ENCODE results near the gene CBX4. TPM values are rescaled to one million over a fixed set of nuclear protein-coding genes. Genes with fewer than 3 reads are reported as not detected.

CBX4 gene
- total and polyA plus RNA-seq, 10 of the 15 experiments (the other 5 are each of a cell fraction or from before 2014, with no cell fraction given), result 0.69 to 24.6 (median 4.2) TPM

DNA sequence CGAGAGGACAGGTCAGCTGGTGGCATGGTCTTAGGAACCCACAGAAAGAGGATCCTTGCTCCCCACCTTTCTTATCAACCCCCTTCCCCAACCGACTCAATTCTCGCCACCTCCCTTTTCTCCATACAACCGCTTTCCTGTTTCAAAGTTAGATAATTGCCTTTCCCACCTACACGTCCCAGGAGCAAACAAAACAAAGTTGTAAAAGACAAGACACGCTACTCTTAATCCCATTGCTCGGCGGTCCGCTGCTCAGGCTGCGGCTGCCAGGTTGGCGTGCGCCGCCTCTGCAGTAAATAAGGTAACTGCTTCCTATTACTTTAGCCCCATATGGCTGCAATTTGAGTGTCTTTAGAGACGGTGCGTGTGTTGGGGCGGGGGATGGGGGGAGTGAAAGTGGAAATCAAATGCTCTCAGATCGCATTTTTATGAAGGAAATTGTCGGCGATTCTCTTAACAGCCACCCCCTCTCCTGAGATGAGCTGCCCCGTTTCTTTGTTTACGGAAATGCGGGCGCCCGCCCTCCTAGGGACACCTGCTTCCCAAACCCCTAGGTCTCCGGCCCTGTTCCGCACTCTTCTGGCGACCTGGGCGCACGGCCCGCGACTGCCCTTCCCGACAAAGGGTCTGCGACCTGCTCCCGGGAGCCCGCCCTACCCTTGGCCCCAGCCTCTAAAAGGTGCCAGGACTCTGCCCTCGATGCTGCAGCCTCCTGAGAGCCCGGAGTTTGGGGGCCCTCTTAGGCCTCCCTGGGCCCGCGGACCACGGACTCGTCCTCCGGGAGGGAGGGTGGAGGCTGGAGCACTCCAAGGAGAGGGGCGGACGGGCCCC lies 38.7 kb downstream of the CBX4 start (continued):
- TF ChIP-seq, protein P1, sequence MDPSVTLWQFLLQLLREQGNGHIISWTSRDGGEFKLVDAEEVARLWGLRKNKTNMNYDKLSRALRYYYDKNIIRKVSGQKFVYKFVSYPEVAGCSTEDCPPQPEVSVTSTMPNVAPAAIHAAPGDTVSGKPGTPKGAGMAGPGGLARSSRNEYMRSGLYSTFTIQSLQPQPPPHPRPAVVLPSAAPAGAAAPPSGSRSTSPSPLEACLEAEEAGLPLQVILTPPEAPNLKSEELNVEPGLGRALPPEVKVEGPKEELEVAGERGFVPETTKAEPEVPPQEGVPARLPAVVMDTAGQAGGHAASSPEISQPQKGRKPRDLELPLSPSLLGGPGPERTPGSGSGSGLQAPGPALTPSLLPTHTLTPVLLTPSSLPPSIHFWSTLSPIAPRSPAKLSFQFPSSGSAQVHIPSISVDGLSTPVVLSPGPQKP (IDR thresholded peaks at IDR 0.05; ENCODE audit: low read depth, low read length), result 0 out of 2 replicates have a peak, but pooled peaks have one; percentile 41

DNA sequence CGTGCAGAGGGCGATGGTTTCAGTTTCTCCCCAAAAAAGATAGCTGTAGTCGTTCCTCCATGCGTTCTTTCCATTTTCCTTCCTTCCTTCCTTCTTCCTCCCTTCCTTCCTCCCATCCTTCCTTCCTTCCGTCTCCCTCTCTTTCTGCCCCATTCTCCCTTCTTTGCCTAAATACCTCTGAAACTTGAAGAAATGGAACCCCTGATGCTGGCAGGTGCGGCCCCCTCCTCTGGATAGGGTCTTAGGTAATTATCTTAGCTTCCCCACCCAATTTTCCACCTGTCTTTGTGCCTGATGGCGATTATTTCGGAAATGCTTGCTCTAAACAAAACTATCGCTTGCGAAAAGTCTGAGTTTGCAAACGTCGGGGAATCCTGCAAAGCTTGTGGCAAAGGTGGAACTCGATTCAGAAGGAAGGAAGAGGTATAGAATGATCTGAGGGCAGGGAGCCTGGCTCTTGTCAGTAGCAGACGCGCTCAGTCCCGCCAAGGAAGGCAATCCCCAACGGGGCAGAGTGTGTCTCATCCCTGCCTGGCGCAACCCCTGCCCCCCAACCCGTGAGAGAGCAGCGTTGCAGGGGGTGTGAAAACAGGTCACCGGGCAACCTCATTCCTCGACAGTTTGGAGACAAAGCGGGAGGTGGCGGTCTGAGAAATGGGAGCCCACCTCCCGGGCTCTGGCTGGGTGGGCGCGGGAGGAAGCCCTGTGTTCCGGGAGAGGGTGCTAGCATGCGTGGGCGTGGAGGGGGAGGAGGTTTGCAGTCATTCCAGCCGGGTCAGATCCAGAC lies 39.5 kb downstream of the CBX4 start:
- in situ Hi-C loops (cut with MboI), result no loop called here
- CTCF ChIA-PET, result interaction anchor here (1.2 to 1.6 kb wide), 2 partner anchors 9 to 12 kb away, joined by 3 to 4 read pairs; no protein-coding TSS in a partner anchor
- 3% methylated on average over 30 of the region's 31 CpGs for WGBS (ENCODE audit: insufficient coverage, insufficient replicate concordance, low lambda C conversion rate, missing lambda C conversion rate)

More for the DNA sequence above, 39.5 kb downstream of the CBX4 start:
- ATAC-seq (no peak), FAIRE-seq (no peak), DNase-seq (ENCODE audit: low read depth, low spot score) (no peak)
- Histone ChIP-seq H4K20me1 (ENCODE audit: control insufficient read depth, insufficient read depth) (no peaks in the 10 kb centered on the region), H3K36me3 (ENCODE audit: control insufficient read depth in 2 of 2, insufficient read depth in 2 of 2, low read length in 1 of 2) (peaks cover under 1 to 2% of the 10 kb centered on the region in 2 experiments; a peak in 2 of 4 replicates), H3K4me3 (no peak overlapping the region), H3K27me3 (replicated peaks in 1 of 2; ENCODE audit: control insufficient read depth in 2 of 2, insufficient read depth in 2 of 2, low read length in 1 of 2) (peaks cover 18 to 46% of the 10 kb centered on the region in 2 experiments), H3K27ac (ENCODE audit: control insufficient read depth, insufficient read depth) (no peak overlapping the region), H3K9ac (ENCODE audit: control insufficient read depth, insufficient read depth, low read length) (no peak overlapping the region), H3K79me2 (ENCODE audit: control insufficient read depth, insufficient read depth, low read length) (no peaks in the 10 kb centered on the region), H2AFZ (ENCODE audit: control insufficient read depth, low read depth, low read length) (no peak overlapping the region), H3K9me3 (replicated peaks; ENCODE audit: control insufficient read depth, insufficient read depth, low read length) (no peaks in the 10 kb centered on the region; the same call in 2 of the 3 replicates), H3K4me1 (ENCODE audit: control insufficient read depth, insufficient read depth, low read length) (peaks cover 43% of the 10 kb centered on the region), H3K4me2 (ENCODE audit: control insufficient read depth, insufficient read depth) (peak overlapping the region; percentile 69)
- BruUV-seq (replicated peaks), result no TSS peak
- POLR2A ChIA-PET, result interaction anchor here (1.2 kb wide), 1 partner anchor 28 kb away, joined by 3 read pairs; no protein-coding TSS in a partner anchor
- intact Hi-C loops (cut with micrococcal nuclease; ENCODE audit: unreplicated experiment), result loop anchor here (5.0 kb wide), 1 partner anchor 38 kb away; the partner anchor contains the start of gene CBX4
- RAD21 ChIA-PET (ENCODE audit: unreplicated experiment), result no interaction called here
- TF ChIP-seq SMARCA5 (IDR thresholded peaks at IDR 0.05) (no peak), EGR1 (IDR thresholded peaks at IDR 0.05; ENCODE audit: borderline replicate concordance in 1 of 2, low read depth in 2 of 2, low read length in 2 of 2) (peak in 1 of 2 experiments; percentile 72; a peak in 2 of 3 replicates), SUZ12 (IDR thresholded peaks at IDR 0.05; ENCODE audit: unreplicated experiment) (peak; percentile 59), EZH2 (IDR thresholded peaks at IDR 0.05; ENCODE audit: borderline replicate concordance, control insufficient read depth, low read depth, low read length) (peak; percentile 98; the same call in 1 of the 2 replicates), HDGF (IDR thresholded peaks at IDR 0.05) (no peak)
- SMC1A ChIA-PET (ENCODE audit: uncharacterized antibody, unreplicated experiment), result interaction anchor here (2.0 to 2.2 kb wide), 2 partner anchors 9 to 11 kb away, joined by 7 read pairs; no protein-coding TSS in a partner anchor
